GM12872 (cell line): ENCODE results near the gene DHRS7B.

Source experiments
- CTCF ChIP-seq: IDR thresholded peaks from 3 replicates; pipeline ENCODE4 v1.5.1; 2011; ENCODE audit warnings: low read depth, mild to moderate bottlenecking, low read length, moderate library complexity; ENCODE audit not compliant: insufficient read depth

Gene DHRS7B

GRCh38 chr17:21191698-21192097 is 64.9 kb downstream of the DHRS7B start:
- no peak for TF ChIP-seq CTCF

DNA sequence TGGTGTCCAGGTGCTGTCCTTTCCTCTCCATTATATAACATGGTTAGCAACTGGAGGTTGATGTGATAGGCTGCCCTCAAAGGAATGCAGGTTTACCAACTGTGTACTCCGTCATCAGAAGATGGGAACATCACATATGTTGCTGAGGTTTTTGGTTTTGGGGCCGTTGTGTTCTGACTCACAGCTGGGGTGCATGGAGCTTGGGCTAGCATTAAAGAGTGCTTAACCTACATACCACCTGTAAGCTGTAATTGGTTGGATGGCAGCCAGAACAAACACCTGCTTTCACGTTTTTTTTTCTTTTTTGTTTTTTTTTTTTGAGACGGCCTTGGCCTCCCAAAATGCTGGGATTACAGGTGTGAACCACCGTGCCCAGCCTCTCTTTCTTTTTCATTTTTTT is 66.3 kb downstream of the DHRS7B start:
- TF ChIP-seq CTCF, result no peak

- TF ChIP-seq CTCF, result no peak
Measured at GRCh38 chr17:21194226-21194625, 67.5 kb downstream of the DHRS7B start.

GRCh38 chr17:21194703-21195102 is 67.9 kb downstream of the DHRS7B start:
- TF ChIP-seq CTCF, result no peak

- no peak for TF ChIP-seq CTCF
Measured at GRCh38 chr17:21196126-21196525, 69.4 kb downstream of the DHRS7B start.

- no peak for TF ChIP-seq CTCF
Measured at GRCh38 chr17:21198411-21198810, 71.6 kb downstream of the DHRS7B start.

GRCh38 chr17:21199311-21199710 is 72.5 kb downstream of the DHRS7B start:
- TF ChIP-seq CTCF, result no peak

GRCh38 chr17:21199856-21200255 is 73.1 kb downstream of the DHRS7B start:
- TF ChIP-seq CTCF, result no peak
